NCI-H774 (cell line): ENCODE results near the gene FMOD.
"Not testable (repeated sequence)": the region's sequence is repeated elsewhere in the genome, so short reads cannot be mapped to it uniquely, and the experiment has no call there.

Experiments used
- DNase-seq: peaks from one replicate; lab custom pipeline; 2025; lab: John Stamatoyannopoulos, UW

The FMOD gene

DNA sequence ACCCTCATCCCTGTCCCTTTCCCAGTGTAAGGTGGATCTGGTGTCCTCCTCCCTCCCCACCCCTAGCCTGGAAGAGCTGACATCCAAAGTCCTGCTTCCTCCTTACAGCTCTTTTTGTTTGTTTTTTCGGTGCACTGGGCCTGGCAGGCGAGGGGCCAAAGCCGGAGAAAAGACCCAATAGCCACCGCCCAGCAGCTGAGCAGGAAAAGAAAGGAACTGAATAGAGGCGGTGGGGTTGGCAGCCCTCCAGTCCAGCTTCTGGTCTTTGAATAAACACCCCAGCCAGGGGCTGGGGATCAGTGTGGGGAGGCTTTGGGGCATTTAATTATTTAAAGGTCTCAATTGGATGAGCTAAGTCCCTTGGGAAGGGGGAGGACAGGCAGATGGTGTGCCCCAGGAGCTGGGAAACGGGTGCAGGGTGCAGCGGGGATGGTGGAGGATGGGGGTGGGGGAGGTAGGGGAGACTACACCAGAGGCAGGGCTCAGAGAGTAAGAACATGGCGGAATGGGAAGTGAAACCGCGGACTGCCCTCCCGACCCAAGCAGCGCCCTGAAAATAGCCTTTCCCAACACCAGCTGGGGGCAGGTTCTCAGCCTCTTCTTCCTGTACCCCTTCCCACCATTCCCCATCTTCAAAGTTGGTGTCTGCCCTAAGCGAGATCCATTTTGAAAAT is 25.4 kb downstream of the FMOD start:
- peak; percentile 86 for DNase-seq

- no peak for DNase-seq
Observed at GRCh38 chr1:203325026-203325417, 25.9 kb downstream of the FMOD start.

DNA sequence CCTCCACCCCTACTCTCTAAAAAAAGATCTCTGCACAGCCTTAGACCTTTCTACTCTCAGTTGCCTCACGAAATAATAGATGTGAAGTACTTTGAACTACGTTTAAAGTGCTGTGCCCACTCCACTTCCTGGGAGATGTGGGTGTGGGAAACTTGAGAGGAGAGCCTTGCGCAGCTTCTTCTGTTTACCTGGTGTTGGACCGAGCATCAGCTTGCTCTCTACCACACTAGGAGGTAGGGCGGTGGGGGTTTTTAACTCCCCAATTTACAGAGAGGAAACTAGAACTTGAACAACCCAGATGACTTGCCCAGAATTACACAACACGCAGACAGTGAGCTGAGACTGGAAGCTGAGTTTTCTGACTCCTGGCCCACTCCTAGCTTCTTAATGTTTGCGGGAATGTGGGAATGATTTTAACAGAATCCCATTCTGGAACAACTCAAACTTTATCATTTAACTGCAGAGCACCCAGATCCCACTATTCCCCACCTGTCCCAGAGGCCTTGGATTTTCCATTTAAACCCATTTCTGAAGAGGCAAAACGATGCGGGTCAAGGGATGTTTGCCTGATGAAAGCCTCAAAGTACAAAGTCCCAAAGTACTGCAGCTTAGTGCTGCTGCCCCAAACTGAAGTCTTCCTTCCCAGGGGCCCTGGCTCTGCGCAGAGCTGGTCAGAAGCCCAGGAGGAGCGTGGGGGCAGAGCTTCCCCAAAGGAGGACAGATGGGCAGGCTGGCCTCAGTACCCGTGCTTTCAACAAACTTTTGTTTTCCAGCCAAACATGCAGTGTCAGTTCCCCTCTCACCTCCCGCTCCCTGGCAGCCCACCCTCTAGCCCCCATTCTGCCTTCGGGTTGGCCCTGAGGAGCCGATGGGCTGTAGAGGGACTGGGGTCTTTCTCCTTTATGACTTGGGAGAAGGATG is 26.6 kb downstream of the FMOD start:
- no peak for DNase-seq

DNA sequence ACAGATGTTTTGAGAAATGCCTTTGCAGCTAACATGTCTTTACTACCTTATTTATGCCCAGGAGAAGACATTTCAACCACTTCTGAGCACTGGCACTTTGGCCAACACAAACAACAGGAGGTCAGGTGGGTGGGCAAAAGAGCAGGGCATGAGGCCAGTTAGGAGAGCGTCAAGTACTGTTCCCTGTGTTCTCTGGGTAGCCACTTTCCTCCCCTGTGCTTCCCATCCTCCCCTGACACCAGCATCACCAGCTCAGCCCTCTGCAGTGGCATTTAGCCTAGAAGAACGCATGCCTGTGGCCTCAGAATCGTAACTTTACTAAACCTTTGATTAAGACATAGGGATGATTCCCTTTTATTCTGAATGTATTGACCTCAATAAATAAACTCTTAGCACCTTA is 27.3 kb downstream of the FMOD start:
- no peak for DNase-seq

- DNase-seq, result no peak
Observed at GRCh38 chr1:203322500-203323179, 28.3 kb downstream of the FMOD start.

- DNase-seq, result no peak
Observed at GRCh38 chr1:203321273-203322052, 29.5 kb downstream of the FMOD start.

GRCh38 chr1:203320591-203321272 is 30.2 kb downstream of the FMOD start:
- DNase-seq, result peak; percentile 96

- DNase-seq, result no peak
Observed at GRCh38 chr1:203318229-203318517, 32.7 kb downstream of the FMOD start.

- no peak for DNase-seq
Observed at GRCh38 chr1:203317429-203318228, 33.3 kb downstream of the FMOD start.

DNA sequence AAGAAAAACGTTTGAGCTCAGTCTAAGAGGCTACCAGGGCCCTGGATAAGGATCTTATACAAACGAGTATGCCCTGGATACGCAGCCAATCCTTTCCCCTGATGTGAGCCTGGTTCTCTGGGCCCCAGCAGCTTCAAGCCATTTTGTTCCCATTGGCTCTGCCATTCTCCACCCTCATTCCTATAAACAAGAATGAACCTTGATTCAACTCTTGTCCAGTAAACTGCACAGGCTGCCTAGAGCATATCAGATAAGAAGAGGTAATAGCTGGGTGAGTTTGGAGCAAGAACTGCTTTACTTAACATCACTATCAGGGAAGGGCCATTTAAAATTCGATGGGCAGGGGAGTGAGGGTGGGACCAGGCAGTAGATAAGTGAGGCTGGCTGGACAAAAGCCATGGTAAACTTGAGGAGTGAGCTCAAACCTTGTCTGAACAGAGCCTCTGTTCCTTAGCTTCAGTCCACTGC is 34.3 kb downstream of the FMOD start:
- DNase-seq, result no peak

DNA sequence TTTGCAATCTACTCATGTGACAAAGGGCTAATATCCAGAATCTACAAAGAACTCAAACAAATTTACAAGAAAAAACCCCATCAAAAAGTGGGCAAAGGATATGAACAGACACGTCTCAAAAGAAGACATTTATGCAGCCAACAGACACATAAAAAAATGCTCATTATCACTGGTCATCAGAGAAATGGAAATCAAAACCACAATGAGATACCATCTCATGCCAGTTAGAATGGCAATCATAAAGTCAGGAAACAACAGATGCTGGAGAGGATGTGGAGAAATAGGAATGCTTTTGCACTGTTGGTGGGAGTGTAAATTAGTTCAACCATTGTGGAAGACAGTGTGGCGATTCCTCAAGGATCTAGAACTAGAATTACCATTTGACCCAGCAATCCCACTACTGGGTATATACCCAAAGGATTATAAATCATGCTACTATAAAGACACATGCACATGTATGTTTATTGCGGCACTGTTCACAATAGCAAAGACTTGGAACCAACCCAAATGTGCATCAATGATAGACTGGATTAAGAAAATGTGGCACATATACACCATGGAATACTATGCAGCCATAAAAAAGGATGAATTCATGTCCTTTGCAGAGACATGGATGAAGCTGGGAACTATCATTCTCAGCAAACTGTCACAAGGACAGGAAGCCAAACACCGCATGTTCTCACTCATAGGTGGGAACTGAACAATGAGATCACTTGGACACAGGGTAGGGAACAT is 36.7 kb downstream of the FMOD start:
- not testable (repeated sequence) for DNase-seq

DNA sequence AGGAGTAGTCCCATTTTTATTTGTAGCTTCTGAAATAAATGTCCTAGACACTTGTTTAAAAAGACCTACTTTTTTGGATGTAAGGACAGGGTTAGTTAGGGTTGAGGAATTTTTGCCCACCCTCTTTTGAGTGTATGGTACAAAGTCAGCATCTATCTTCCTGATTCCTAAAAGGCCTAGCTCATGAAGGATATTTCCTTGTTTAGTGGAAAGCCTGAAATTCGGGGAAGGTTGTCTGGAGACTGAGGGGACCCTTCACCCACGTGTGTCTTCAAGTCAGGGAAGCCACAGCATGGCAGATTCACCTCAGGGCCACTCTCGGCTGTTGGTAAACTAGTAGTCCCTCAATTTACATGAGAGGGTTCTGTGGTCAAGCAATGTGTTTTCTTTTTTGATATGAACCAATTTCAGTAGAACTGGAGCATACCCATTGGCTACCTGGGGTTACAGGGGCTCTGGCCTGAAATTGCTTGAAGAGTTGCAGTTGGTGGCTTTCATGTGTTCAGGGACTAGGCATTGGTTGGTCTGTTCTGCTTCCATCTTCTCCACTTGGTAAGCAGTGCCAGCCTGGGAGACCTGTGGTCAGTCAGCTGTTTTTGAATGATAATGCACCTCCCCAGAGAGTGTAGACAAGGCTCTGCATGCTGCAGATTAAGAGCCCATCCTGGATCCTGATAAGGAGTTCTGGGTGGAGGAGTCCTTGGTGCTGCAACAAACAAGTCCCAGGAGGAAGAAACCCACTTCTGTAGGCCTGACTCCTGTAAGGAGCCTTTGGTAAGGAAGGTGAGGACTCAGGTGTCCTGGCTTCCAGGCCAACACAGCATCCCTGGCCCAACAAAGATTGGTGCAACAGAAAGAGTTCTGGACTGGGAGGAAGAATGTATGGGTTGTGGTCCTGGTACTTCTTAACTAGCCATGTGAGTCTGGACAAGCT is 39.3 kb downstream of the FMOD start:
- DNase-seq, result no peak

GRCh38 chr1:203308923-203309331 is 42.0 kb downstream of the FMOD start:
- no peak for DNase-seq

- no peak for DNase-seq
Observed at GRCh38 chr1:203308328-203308922, 42.5 kb downstream of the FMOD start.

DNA sequence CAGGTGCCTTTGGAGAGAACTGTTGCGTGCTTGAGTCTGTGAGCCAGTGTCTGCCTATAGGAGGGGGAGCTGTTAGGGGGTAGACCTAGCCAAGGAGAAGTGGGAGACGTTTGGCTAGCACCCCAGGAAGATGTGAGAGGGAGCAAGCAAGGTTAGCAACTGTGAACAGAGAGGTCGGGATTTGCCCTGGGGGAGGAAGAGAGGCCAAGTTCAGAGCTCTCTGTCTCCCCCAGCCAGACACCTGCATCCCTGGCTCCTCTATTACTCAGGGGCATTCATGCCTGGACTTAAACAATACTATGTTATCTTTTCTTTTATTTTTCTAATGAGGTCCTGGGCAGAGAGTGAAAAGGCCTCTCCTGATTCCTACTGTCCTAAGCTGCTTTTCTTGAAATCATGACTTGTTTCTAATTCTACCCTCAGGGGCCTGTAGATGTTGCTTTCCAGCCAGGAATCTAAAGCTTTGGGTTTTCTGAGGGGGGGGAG is 43.2 kb downstream of the FMOD start:
- no peak for DNase-seq

GRCh38 chr1:203306965-203307541 is 43.9 kb downstream of the FMOD start:
- DNase-seq, result no peak

DNA sequence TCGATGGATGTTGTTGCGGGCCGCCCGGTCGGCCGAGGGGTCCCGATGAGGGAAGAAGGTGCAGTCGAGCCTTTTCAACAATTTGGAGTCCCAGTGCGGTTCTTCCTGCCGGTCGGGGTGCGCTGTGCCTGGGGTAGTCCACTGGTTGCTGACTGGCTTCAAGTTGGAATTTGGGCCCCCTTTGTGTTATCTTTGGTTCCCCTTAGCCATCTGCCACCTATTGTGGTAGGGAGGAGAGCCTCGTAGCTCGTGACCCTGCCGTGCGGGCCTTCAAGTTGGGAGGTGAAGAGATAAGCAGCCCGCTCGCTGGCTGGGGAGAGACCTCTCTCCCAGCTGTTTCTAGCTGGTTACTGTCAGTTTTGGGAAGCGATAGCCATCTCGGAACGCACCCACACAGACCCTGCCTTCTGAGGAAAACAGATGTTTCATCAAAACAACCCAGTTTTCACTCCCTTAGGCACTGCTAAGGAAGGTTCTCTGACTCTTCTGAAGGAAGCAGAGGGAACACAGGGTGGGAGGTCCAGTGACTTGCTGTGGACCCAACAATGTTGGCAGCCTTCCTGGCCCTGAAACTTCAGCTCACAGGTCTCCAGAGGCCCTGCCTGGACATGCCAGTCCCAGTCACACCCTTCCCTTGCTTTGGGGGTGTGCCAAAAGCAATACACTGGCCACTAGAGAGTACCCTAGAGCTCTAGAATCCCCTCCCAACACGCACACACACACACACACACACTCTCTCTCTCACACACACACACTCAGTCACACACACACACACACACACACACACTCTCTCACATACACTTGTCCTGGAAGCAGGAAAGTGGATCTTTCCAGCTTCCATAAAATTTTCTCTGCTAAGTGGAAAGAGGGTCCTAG is 44.6 kb downstream of the FMOD start:
- no peak for DNase-seq
